GM21737 (cell line): Measurements from ENCODE around the gene CFAP46.
"Not testable (repeated sequence)": the region's sequence is repeated elsewhere in the genome, so short reads cannot be mapped to it uniquely, and the experiment has no call there.

Source experiments
- ATAC-seq: cut with Tn5 transposase; IDR thresholded peaks from one replicate; pipeline ENCODE4 v1.9.1; 2021; ENCODE audit warnings: mild to moderate bottlenecking, moderate library complexity; ENCODE audit not compliant: unreplicated experiment

The CFAP46 gene

GRCh38 chr10:132929480-132929879 is 12.9 kb downstream of the CFAP46 start:
- no peak for ATAC-seq

- ATAC-seq, result no peak
Observed at GRCh38 chr10:132928261-132928660, 14.1 kb downstream of the CFAP46 start.

GRCh38 chr10:132927824-132928223 is 14.5 kb downstream of the CFAP46 start:
- no peak for ATAC-seq

GRCh38 chr10:132926777-132927650 is 15.4 kb downstream of the CFAP46 start:
- ATAC-seq, result no peak

GRCh38 chr10:132926070-132926469 is 16.3 kb downstream of the CFAP46 start:
- ATAC-seq, result no peak

GRCh38 chr10:132925614-132926013 is 16.8 kb downstream of the CFAP46 start:
- no peak for ATAC-seq

GRCh38 chr10:132925071-132925561 is 17.3 kb downstream of the CFAP46 start:
- no peak for ATAC-seq

GRCh38 chr10:132924046-132924952 is 18.1 kb downstream of the CFAP46 start:
- no peak for ATAC-seq

- not testable (repeated sequence) for ATAC-seq
Observed at GRCh38 chr10:132923384-132923783, 19.0 kb downstream of the CFAP46 start.

- ATAC-seq, result no peak
Observed at GRCh38 chr10:132922872-132923271, 19.5 kb downstream of the CFAP46 start.

- no peak for ATAC-seq
Observed at GRCh38 chr10:132921818-132922807, 20.3 kb downstream of the CFAP46 start.

GRCh38 chr10:132921086-132921485 is 21.3 kb downstream of the CFAP46 start:
- no peak for ATAC-seq

GRCh38 chr10:132920101-132920925 is 22.1 kb downstream of the CFAP46 start:
- ATAC-seq, result no peak

GRCh38 chr10:132919374-132920100 is 22.8 kb downstream of the CFAP46 start:
- ATAC-seq, result no peak

GRCh38 chr10:132918617-132919373 is 23.6 kb downstream of the CFAP46 start:
- ATAC-seq, result no peak

- ATAC-seq, result no peak
Observed at GRCh38 chr10:132918264-132918616, 24.1 kb downstream of the CFAP46 start.

GRCh38 chr10:132916956-132917666 is 25.3 kb downstream of the CFAP46 start:
- ATAC-seq, result no peak
